A673 (cell line): Measurements from ENCODE around the gene CEP85L. TPM values are rescaled to one million over a fixed set of nuclear protein-coding genes. Genes with fewer than 3 reads are reported as not detected.

Experiments
- BruUV-seq: library from RNA; stranded (reverse); fragments of 400-500 nt; replicated peaks from 2 replicates; lab custom pipeline; 2021; lab: Mats Ljungman, UMichigan
- CTCF ChIA-PET: fragments of 300-600 bp; sonication (Branson Sonifier 250); formaldehyde crosslinking; loops from one replicate; lab custom pipeline; 2022; ENCODE audit warnings: antibody characterized with exemption; lab: Charles Lee
- POLR2A ChIA-PET: fragments of 300-600 bp; sonication (Branson Sonifier 250); formaldehyde crosslinking; loops from one replicate; lab custom pipeline; 2022; ENCODE audit warnings: antibody characterized with exemption; ENCODE audit not compliant: low non-redundant PET; lab: Charles Lee
- DNase-seq: peaks from one replicate; pipeline ENCODE4 v3.0.0-alpha.2; 2015; ENCODE audit warnings: low spot score
- H3K27ac ChIP-seq: fragments of 200-600 bp; sonication (generic); 2 replicates; pipeline ENCODE4 v1.5.1; 2016; ENCODE audit warnings: mixed run types, low read depth, mild to moderate bottlenecking, mixed read lengths, antibody characterized with exemption, low read length; ENCODE audit not compliant: poor library complexity, severe bottlenecking
- H3K27me3 ChIP-seq: fragments of 200-600 bp; sonication (generic); replicated peaks from 2 replicates; pipeline ENCODE4 v1.6.1; 2017; ENCODE audit warnings: mixed run types, low read depth, mild to moderate bottlenecking, mixed read lengths, antibody characterized with exemption, low read length; ENCODE audit not compliant: insufficient read depth, poor library complexity
- H3K36me3 ChIP-seq: fragments of 200-600 bp; sonication (generic); 2 replicates; pipeline ENCODE4 v1.6.1; 2016; ENCODE audit warnings: mixed run types, mild to moderate bottlenecking, mixed read lengths, antibody characterized with exemption, low read length; ENCODE audit not compliant: insufficient read depth, poor library complexity, severe bottlenecking
- H3K4me1 ChIP-seq: fragments of 200-600 bp; sonication (generic); 2 replicates; pipeline ENCODE4 v1.6.1; 2017; ENCODE audit warnings: mixed run types, mild to moderate bottlenecking, mixed read lengths, antibody characterized with exemption, low read length; ENCODE audit not compliant: insufficient read depth, poor library complexity, severe bottlenecking
- H3K4me3 ChIP-seq: fragments of 200-600 bp; sonication (generic); 2 replicates; pipeline ENCODE4 v1.5.1; 2016; ENCODE audit warnings: low read depth, mixed run types, mild to moderate bottlenecking, mixed read lengths, low read length; ENCODE audit not compliant: poor library complexity, severe bottlenecking
- H3K9me3 ChIP-seq: fragments of 200-600 bp; sonication (generic); 2 replicates; pipeline ENCODE4 v1.6.1; 2016; ENCODE audit warnings: mixed run types, low read depth, mild to moderate bottlenecking, mixed read lengths, antibody characterized with exemption, low read length; ENCODE audit not compliant: poor library complexity, severe bottlenecking
- EZH2 ChIP-seq: fragments of 200-600 bp; sonication (generic); IDR thresholded peaks from 2 replicates; pipeline ENCODE4 v1.6.1; 2017; ENCODE audit warnings: borderline replicate concordance, low read depth, mild to moderate bottlenecking, mixed read lengths, antibody characterized with exemption, low read length; ENCODE audit not compliant: poor library complexity, severe bottlenecking
- intact Hi-C: fragments of 100-400 bp; cut with micrococcal nuclease; formaldehyde crosslinking; loops from one replicate; pipeline ENCODE4 v1.10.0; 2022; ENCODE audit not compliant: unreplicated experiment
- total RNA-seq: library from RNA; stranded (reverse); gene quantifications from 2 replicates; pipeline ENCODE4 v1.2.3, GENCODE V29; 2021
- TF ChIP-seq, protein P1 (sequence below): fragments of 300-800, 200-600 bp; sonication (generic); conservative IDR thresholded peaks from 2 replicates; pipeline ENCODE4 v1.5.1; 2017; ENCODE audit warnings: low read depth, mild to moderate bottlenecking, antibody characterized with exemption, low read length, moderate library complexity, mixed read lengths

CEP85L gene
- total RNA-seq, 1 experiment from 2014 or later: 7.4 TPM

DNA sequence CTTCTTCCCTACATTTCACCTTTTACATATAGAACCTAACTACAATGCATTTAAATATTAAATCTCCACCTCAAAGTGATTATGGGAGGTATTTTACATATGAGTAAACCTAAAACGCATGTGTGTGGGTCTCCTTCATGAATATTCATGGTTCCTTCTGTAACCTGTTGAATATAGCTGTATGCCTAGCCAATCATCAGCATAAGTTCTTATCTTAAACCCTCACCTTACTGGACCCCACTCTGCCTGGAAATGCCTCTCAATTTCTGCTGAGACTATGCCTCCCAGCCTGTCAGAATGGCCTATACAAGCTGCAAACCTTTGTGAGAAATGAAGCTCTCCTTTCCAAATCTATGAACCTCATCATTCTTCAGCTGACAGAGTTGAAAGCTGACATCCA lies 21.3 kb downstream of the CEP85L start:
- no peaks in the 10 kb centered on the region for H3K4me1 ChIP-seq
- BruUV-seq: no TSS peak
- no peak for DNase-seq
- H3K9me3 ChIP-seq: no peaks in the 10 kb centered on the region
- intact Hi-C loops: no loop called here
- TF ChIP-seq, protein P1, sequence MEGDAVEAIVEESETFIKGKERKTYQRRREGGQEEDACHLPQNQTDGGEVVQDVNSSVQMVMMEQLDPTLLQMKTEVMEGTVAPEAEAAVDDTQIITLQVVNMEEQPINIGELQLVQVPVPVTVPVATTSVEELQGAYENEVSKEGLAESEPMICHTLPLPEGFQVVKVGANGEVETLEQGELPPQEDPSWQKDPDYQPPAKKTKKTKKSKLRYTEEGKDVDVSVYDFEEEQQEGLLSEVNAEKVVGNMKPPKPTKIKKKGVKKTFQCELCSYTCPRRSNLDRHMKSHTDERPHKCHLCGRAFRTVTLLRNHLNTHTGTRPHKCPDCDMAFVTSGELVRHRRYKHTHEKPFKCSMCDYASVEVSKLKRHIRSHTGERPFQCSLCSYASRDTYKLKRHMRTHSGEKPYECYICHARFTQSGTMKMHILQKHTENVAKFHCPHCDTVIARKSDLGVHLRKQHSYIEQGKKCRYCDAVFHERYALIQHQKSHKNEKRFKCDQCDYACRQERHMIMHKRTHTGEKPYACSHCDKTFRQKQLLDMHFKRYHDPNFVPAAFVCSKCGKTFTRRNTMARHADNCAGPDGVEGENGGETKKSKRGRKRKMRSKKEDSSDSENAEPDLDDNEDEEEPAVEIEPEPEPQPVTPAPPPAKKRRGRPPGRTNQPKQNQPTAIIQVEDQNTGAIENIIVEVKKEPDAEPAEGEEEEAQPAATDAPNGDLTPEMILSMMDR: no peak
- TF ChIP-seq EZH2: no peak
- H3K27ac ChIP-seq: no peak overlapping the region
- no peaks in the 10 kb centered on the region for H3K27me3 ChIP-seq
- POLR2A ChIA-PET: no interaction called here
- CTCF ChIA-PET: no interaction called here
- H3K4me3 ChIP-seq: no peak overlapping the region
- no peaks in the 10 kb centered on the region for H3K36me3 ChIP-seq

DNA sequence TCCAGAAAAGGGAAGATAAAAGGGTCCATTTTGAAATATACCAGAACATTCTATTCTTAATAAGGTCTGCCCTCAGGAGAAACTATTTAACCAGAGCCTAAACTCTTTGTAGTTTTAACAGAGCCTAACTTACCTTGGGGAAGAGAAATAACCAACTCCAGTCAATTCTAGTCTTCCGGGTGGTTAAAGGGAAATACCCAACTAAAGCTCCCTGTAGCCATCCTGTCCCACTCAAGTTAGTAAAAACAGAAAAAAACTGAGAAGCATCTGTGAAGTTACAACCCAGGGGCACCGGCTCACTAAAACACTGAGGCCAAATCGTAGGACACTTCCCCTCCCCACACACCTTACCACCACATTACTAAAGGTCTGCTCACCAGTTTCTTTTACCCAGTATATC lies 23.7 kb downstream of the CEP85L start:
- Histone ChIP-seq H3K27me3 (no peaks in the 10 kb centered on the region), H3K36me3 (no peaks in the 10 kb centered on the region), H3K27ac (no peak overlapping the region), H3K4me1 (no peaks in the 10 kb centered on the region), H3K4me3 (no peak overlapping the region), H3K9me3 (no peaks in the 10 kb centered on the region)
- POLR2A ChIA-PET: no interaction called here
- DNase-seq: no peak
- no TSS peak for BruUV-seq
- intact Hi-C loops: no loop called here
- TF ChIP-seq EZH2: no peak
- TF ChIP-seq, protein P1: no peak
- CTCF ChIA-PET: no interaction called here

GRCh38 chr6:118625833-118626232 lies 25.6 kb downstream of the CEP85L start:
- ChIA-PET CTCF (no interaction called here), POLR2A (interaction anchor here (0.5 kb wide), 1 partner anchor 951 kb away, joined by 11 read pairs; no protein-coding TSS in a partner anchor)
- intact Hi-C loops: no loop called here
- no peaks in the 10 kb centered on the region for H3K36me3 ChIP-seq
- TF ChIP-seq, protein P1: no peak
- TF ChIP-seq EZH2: no peak
- no peak overlapping the region for H3K4me3 ChIP-seq
- H3K4me1 ChIP-seq: no peaks in the 10 kb centered on the region
- H3K27me3 ChIP-seq: no peaks in the 10 kb centered on the region
- H3K9me3 ChIP-seq: no peaks in the 10 kb centered on the region
- no peak for DNase-seq
- no peak overlapping the region for H3K27ac ChIP-seq
- BruUV-seq: no TSS peak
